IMR-90 (cell line): Measurements from ENCODE around the gene DEFB123. TPM values are rescaled to one million over a fixed set of nuclear protein-coding genes. Genes with fewer than 3 reads are reported as not detected.

Experiments
- ATAC-seq: fragments of 200-7000 bp; cut with Tn5 transposase; 2 replicates; pipeline ENCODE4 v1.9.1; 2020; ENCODE audit warnings: low read depth, mild to moderate bottlenecking, moderate library complexity
- BruUV-seq: library from RNA; stranded (reverse); fragments of 400-500 nt; replicated peaks from 2 replicates; lab custom pipeline; 2021; lab: Mats Ljungman, UMichigan
- CTCF ChIA-PET: fragments of 300-600 bp; formaldehyde crosslinking; extraction: SDS; loops from one replicate; lab custom pipeline; 2021; ENCODE audit warnings: antibody characterized with exemption; lab: Yijun Ruan, JAX
- POLR2A ChIA-PET: fragments of 300-600 bp; sonication (Branson Sonifier 250); formaldehyde crosslinking; loops from one replicate; lab custom pipeline; 2022; ENCODE audit warnings: antibody characterized with exemption; ENCODE audit not compliant: unreplicated experiment; lab: Charles Lee
- DNase-seq: peaks from one replicate; pipeline ENCODE4 v3.0.0; 2013
- H2AFZ ChIP-seq: replicated peaks from 2 replicates; pipeline ENCODE3; 2013; ENCODE audit warnings: low read length, mild to moderate bottlenecking; ENCODE audit not compliant: poor library complexity
- H2AK5ac ChIP-seq: 2 replicates; pipeline ENCODE4 v1.6.1; 2013; ENCODE audit warnings: low read depth, low read length, inconsistent platforms
- H2AK9ac ChIP-seq: replicated peaks from 2 replicates; pipeline ENCODE3; 2013; ENCODE audit warnings: mild to moderate bottlenecking, low read depth, low read length, moderate library complexity; ENCODE audit not compliant: poor library complexity
- H2BK120ac ChIP-seq: 2 replicates; pipeline ENCODE4 v1.6.1; 2013; ENCODE audit warnings: low read depth, low read length, inconsistent platforms
- H2BK15ac ChIP-seq: 3 replicates; pipeline ENCODE4 v1.6.1; 2013; ENCODE audit warnings: low read depth, low read length, inconsistent platforms
- H2BK20ac ChIP-seq: 2 replicates; pipeline ENCODE4 v1.6.1; 2013; ENCODE audit warnings: low read depth, mild to moderate bottlenecking, inconsistent platforms, low read length, moderate library complexity
- H2BK5ac ChIP-seq: 2 replicates; pipeline ENCODE4 v1.6.1; 2013; ENCODE audit warnings: mild to moderate bottlenecking, low read depth, low read length, inconsistent platforms; ENCODE audit not compliant: poor library complexity, severe bottlenecking
- H3K14ac ChIP-seq: replicated peaks from 2 replicates; pipeline ENCODE4 v1.6.1; 2013; ENCODE audit warnings: low read depth, low read length, inconsistent platforms
- H3K18ac ChIP-seq: 2 replicates; pipeline ENCODE4 v1.6.1; 2013; ENCODE audit warnings: low read depth, low read length, control low read depth
- H3K23ac ChIP-seq: 2 replicates; pipeline ENCODE4 v1.6.1; 2013; ENCODE audit warnings: low read depth, low read length, inconsistent platforms
- H3K27ac ChIP-seq: 2 replicates; pipeline ENCODE4 v1.5.1; 2013; ENCODE audit warnings: mild to moderate bottlenecking, control low read depth, low read length; ENCODE audit not compliant: insufficient read depth
- H3K27me3 ChIP-seq: 2 replicates; pipeline ENCODE4 v1.6.1; 2013; ENCODE audit warnings: low read length; ENCODE audit not compliant: control insufficient read depth, insufficient read depth
- H3K36me3 ChIP-seq: 2 replicates; pipeline ENCODE4 v1.6.1; 2013; ENCODE audit warnings: low read length, mixed read lengths; ENCODE audit not compliant: control insufficient read depth, insufficient read depth
- H3K4ac ChIP-seq: 2 replicates; pipeline ENCODE4 v1.6.1; 2013; ENCODE audit warnings: low read depth, low read length, inconsistent platforms
- H3K4me1 ChIP-seq: 2 replicates; pipeline ENCODE4 v1.6.1; 2013; ENCODE audit warnings: low read length, mixed read lengths; ENCODE audit not compliant: control insufficient read depth, insufficient read depth
- H3K4me2 ChIP-seq: 2 replicates; pipeline ENCODE4 v1.6.1; 2013; ENCODE audit warnings: low read depth, mild to moderate bottlenecking, control low read depth, low read length, moderate library complexity
- H3K4me3 ChIP-seq: 2 replicates; pipeline ENCODE4 v1.5.1; 2013; ENCODE audit warnings: low read depth, mild to moderate bottlenecking, control low read depth, low read length, moderate library complexity; ENCODE audit not compliant: insufficient read depth
- H3K56ac ChIP-seq: 2 replicates; pipeline ENCODE4 v1.6.1; 2013; ENCODE audit warnings: low read length, inconsistent platforms; ENCODE audit not compliant: insufficient read depth; ENCODE audit errors: extremely low read depth
- H3K79me1 ChIP-seq, 2 experiments: 2 replicates each; pipeline ENCODE4 v1.6.1; 2013; ENCODE audit warnings: low read length in 2 of 2, inconsistent platforms in 1 of 2, low read depth in 1 of 2
- H3K9ac ChIP-seq: 2 replicates; pipeline ENCODE4 v1.6.1; 2013; ENCODE audit warnings: low read depth, low read length, control low read depth
- H3K9me1 ChIP-seq: 2 replicates; pipeline ENCODE4 v1.6.1; 2013; ENCODE audit warnings: low read length, inconsistent platforms; ENCODE audit not compliant: insufficient read depth
- H3K9me3 ChIP-seq: 2 replicates; pipeline ENCODE4 v1.6.1; 2013; ENCODE audit warnings: low read length; ENCODE audit not compliant: control insufficient read depth, insufficient read depth
- H4K20me1 ChIP-seq: 2 replicates; pipeline ENCODE4 v1.6.1; 2013; ENCODE audit warnings: low read length, inconsistent platforms; ENCODE audit not compliant: insufficient read depth
- H4K5ac ChIP-seq: 2 replicates; pipeline ENCODE4 v1.6.1; 2013; ENCODE audit warnings: mild to moderate bottlenecking, low read depth, low read length, control low read depth
- H4K8ac ChIP-seq, 2 experiments: 2 replicates each; pipeline ENCODE4 v1.6.1; 2013; ENCODE audit warnings: low read depth in 2 of 2, low read length in 2 of 2, control low read depth in 1 of 2, inconsistent platforms in 1 of 2
- H4K91ac ChIP-seq: 2 replicates; pipeline ENCODE4 v1.6.1; 2013; ENCODE audit warnings: low read depth, low read length, inconsistent platforms; ENCODE audit not compliant: insufficient read depth
- CEBPB ChIP-seq: IDR thresholded peaks from 2 replicates; pipeline ENCODE4 v1.6.1; 2012; ENCODE audit warnings: low read depth, low read length, improper control_type of control experiment
- CHD1 ChIP-seq: IDR thresholded peaks from 2 replicates; pipeline ENCODE4 v1.6.1; 2012; ENCODE audit warnings: low read depth, low read length, improper control_type of control experiment
- FOS ChIP-seq: fragments of 150-350 bp; IDR thresholded peaks from 2 replicates; pipeline ENCODE4 v1.6.1; 2016; ENCODE audit warnings: low read depth, low read length
- MAZ ChIP-seq: IDR thresholded peaks from 2 replicates; pipeline ENCODE4 v1.6.1; 2012; ENCODE audit warnings: low read depth, mild to moderate bottlenecking, low read length, improper control_type of control experiment, moderate library complexity, borderline replicate concordance
- MXI1 ChIP-seq: IDR thresholded peaks from 2 replicates; pipeline ENCODE4 v1.6.1; 2012; ENCODE audit warnings: low read depth, mild to moderate bottlenecking, low read length, moderate library complexity, borderline replicate concordance
- NFE2L2 ChIP-seq: fragments of 150-350 bp; IDR thresholded peaks from 2 replicates; pipeline ENCODE4 v1.6.1; 2016; ENCODE audit warnings: low read depth, mild to moderate bottlenecking, low read length
- POLR2A ChIP-seq: IDR thresholded peaks from 2 replicates; pipeline ENCODE4 v1.6.1; 2012; ENCODE audit warnings: mild to moderate bottlenecking, low read depth, low read length
- RAD21 ChIP-seq: IDR thresholded peaks from 2 replicates; pipeline ENCODE4 v1.6.1; 2012; ENCODE audit warnings: low read length, improper control_type of control experiment
- RCOR1 ChIP-seq: IDR thresholded peaks from 2 replicates; pipeline ENCODE4 v1.6.1; 2012; ENCODE audit warnings: mild to moderate bottlenecking, low read length, improper control_type of control experiment; ENCODE audit not compliant: insufficient replicate concordance
- RFX5 ChIP-seq: IDR thresholded peaks from 2 replicates; pipeline ENCODE4 v1.8.0; 2012; ENCODE audit warnings: low read depth, mild to moderate bottlenecking, low read length, moderate library complexity
- SMC3 ChIP-seq: fragments of 150-350 bp; IDR thresholded peaks from 2 replicates; pipeline ENCODE4 v1.6.1; 2016; ENCODE audit warnings: low read depth, mild to moderate bottlenecking, antibody characterized with exemption, low read length, moderate library complexity
- WGBS, 2 experiments: methylation state at CpG; one replicate each; pipeline versions ENCODE4 v1.1.5 to v1.1.7; 2013; ENCODE audit warnings: missing lambda C conversion rate in 2 of 2; ENCODE audit not compliant: insufficient read length in 1 of 2; ENCODE audit errors: extremely low coverage in 2 of 2; 5-methylcytosine and 5-hydroxymethylcytosine counted together
- dilution Hi-C: fragments of 300-500 bp; cut with HindIII; formaldehyde crosslinking; loops from one replicate; pipeline ENCODE4 v1.14.3; 2018; ENCODE audit warnings: low sequenced_read_pairs; ENCODE audit not compliant: unreplicated experiment
- in situ Hi-C: fragments of 300-500 bp; cut with MboI; formaldehyde crosslinking; loops from 3 replicates; pipeline ENCODE4 v1.14.3; 2019; ENCODE audit warnings: low sequenced_read_pairs, inconsistent platforms, mixed read lengths
- intact Hi-C: fragments of 100-400 bp; cut with micrococcal nuclease; formaldehyde crosslinking; loops from 2 replicates; pipeline ENCODE4 v1.10.0; 2022
- polyA plus RNA-seq, 3 experiments: library from polyadenylated mRNA; depleted of rRNA; stranded (reverse); fragments of >200 nt; gene quantifications; 2 replicates each; pipeline ENCODE4 v1.2.3, GENCODE V29; 2012; ENCODE audit warnings: low replicate concordance in 1 of 3
- total RNA-seq: library from RNA; depleted of rRNA; stranded (reverse); fragments of >200 nt; gene quantifications from 2 replicates; pipeline ENCODE4 v1.2.3, GENCODE V29; 2012
- TF ChIP-seq, protein P1 (sequence below): fragments of 150-350 bp; IDR thresholded peaks from 2 replicates; pipeline ENCODE4 v1.6.1; 2016; ENCODE audit warnings: low read depth, mild to moderate bottlenecking, low read length, moderate library complexity, borderline replicate concordance
- TF ChIP-seq, protein P2 (sequence below): conservative IDR thresholded peaks from 2 replicates; pipeline ENCODE4 v1.5.1; 2012; ENCODE audit warnings: mild to moderate bottlenecking, low read depth, low read length, improper control_type of control experiment

The DEFB123 gene
- total and polyA plus RNA-seq, 2 of the 4 experiments (the other 2 are of a cell fraction), result not detected

DNA sequence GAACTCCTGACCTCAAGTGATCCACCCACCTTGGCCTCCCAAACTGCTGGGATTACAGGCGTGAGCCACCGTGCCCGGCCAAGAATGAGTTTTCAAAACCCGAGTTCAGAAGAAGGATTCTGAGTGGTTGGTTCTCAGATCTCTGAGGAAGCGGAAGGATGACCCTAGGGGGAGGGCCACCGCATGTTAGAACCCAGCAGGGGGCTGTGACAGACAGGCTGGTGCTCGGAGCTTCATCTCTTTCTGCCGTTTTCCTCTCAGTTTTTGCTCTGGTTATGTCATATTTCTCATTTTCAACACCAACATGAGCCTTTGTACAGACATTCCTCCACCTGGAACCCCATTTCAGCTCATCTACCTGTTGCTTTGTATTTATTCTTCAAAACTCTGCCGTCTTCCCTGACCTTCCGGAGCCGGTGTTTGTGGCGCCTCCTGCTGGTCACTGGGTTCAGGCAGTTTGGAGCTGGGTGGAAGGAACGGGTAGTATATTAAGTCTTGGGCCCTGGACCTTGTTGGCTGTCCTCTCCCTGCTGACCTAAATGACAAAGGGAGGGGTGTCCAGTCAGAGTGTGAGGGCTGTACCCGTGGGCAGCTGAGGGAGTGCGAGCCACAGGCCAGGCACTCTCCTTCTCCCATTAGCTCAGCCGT, at the start of gene DEFB123 (continued):
- TF ChIP-seq RCOR1 (no peak), CHD1 (no peak)

DNA sequence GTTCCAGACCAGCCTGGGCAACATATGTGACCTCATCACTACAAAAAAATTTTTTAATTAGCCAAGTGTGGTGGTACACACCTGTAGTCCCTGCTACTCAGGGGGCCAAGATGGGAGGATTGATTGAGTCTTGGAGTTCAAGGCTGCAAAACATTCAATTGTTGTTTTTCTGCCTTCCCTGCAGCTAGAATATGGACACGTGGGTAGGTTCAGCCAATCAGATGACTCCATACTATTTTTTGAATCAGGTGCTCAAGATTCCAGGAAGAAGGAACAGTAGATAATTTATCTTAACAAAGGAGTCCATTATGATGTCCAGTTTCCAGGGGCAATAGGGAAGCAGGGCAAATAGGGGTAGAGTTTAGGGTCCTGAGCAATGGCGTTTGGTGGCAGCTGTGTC, 47.6 kb upstream of the DEFB123 start:
- CTCF ChIA-PET, result no interaction called here
- 60% methylated on average over 1 of the region's 2 CpGs; no CpG with 5 or more reads in 1 of the 2 experiments for WGBS, 2 experiments

More for the DNA sequence above, 47.6 kb upstream of the DEFB123 start:
- no peak overlapping the region for H2AFZ ChIP-seq
- H3K4me1 ChIP-seq, result no peaks in the 10 kb centered on the region
- H3K36me3 ChIP-seq, result no peaks in the 10 kb centered on the region
- no peaks in the 10 kb centered on the region for H3K79me1 ChIP-seq
- H3K27me3 ChIP-seq, result no peaks in the 10 kb centered on the region
- H2BK20ac ChIP-seq, result no peak overlapping the region
- H3K56ac ChIP-seq, result no peak overlapping the region
- H2BK5ac ChIP-seq, result no peak overlapping the region
- no peak overlapping the region for H3K4me2 ChIP-seq
- no peak overlapping the region for H2AK5ac ChIP-seq
- intact Hi-C loops (no loop called here), dilution Hi-C loops (no loop called here), in situ Hi-C loops (no loop called here)
- POLR2A ChIA-PET, result no interaction called here
- BruUV-seq, result no TSS peak
- no peak overlapping the region for H3K27ac ChIP-seq
- no peaks in the 10 kb centered on the region for H3K9me1 ChIP-seq
- no peak overlapping the region for H2BK120ac ChIP-seq
- no peak overlapping the region for H3K9ac ChIP-seq
- H3K18ac ChIP-seq, result no peak overlapping the region
- no peak overlapping the region for H3K23ac ChIP-seq
- H2AK9ac ChIP-seq, result no peak overlapping the region
- no peak overlapping the region for H3K4me3 ChIP-seq
- no peak overlapping the region for H4K8ac ChIP-seq
- H4K20me1 ChIP-seq, result no peaks in the 10 kb centered on the region
- H3K9me3 ChIP-seq, result no peaks in the 10 kb centered on the region; the same call in 1 of the 2 replicates
- H3K14ac ChIP-seq, result no peak overlapping the region
- no peak for TF ChIP-seq MXI1
- TF ChIP-seq FOS, result no peak
- no peak for TF ChIP-seq RAD21
- no peak for TF ChIP-seq RFX5
- TF ChIP-seq, protein P1, sequence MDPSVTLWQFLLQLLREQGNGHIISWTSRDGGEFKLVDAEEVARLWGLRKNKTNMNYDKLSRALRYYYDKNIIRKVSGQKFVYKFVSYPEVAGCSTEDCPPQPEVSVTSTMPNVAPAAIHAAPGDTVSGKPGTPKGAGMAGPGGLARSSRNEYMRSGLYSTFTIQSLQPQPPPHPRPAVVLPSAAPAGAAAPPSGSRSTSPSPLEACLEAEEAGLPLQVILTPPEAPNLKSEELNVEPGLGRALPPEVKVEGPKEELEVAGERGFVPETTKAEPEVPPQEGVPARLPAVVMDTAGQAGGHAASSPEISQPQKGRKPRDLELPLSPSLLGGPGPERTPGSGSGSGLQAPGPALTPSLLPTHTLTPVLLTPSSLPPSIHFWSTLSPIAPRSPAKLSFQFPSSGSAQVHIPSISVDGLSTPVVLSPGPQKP, result no peak
- TF ChIP-seq CHD1, result no peak
- TF ChIP-seq POLR2A, result no peak
- TF ChIP-seq, protein P2, sequence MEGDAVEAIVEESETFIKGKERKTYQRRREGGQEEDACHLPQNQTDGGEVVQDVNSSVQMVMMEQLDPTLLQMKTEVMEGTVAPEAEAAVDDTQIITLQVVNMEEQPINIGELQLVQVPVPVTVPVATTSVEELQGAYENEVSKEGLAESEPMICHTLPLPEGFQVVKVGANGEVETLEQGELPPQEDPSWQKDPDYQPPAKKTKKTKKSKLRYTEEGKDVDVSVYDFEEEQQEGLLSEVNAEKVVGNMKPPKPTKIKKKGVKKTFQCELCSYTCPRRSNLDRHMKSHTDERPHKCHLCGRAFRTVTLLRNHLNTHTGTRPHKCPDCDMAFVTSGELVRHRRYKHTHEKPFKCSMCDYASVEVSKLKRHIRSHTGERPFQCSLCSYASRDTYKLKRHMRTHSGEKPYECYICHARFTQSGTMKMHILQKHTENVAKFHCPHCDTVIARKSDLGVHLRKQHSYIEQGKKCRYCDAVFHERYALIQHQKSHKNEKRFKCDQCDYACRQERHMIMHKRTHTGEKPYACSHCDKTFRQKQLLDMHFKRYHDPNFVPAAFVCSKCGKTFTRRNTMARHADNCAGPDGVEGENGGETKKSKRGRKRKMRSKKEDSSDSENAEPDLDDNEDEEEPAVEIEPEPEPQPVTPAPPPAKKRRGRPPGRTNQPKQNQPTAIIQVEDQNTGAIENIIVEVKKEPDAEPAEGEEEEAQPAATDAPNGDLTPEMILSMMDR, result no peak
- TF ChIP-seq SMC3, result no peak
- no peak for TF ChIP-seq NFE2L2
- TF ChIP-seq CEBPB, result no peak
- TF ChIP-seq MAZ, result no peak
- no peak overlapping the region for H2BK15ac ChIP-seq
- no peak overlapping the region for H3K4ac ChIP-seq
- DNase-seq (no peak), ATAC-seq (no peak)
- no peak overlapping the region for H4K5ac ChIP-seq
- no peak overlapping the region for H4K91ac ChIP-seq
